Measurements from ENCODE around the gene FEN1.

FEN1 gene

GRCh38 chr11:61826930-61827570 lies 34.3 kb downstream of the FEN1 start:
- peak; percentile 91 for DNase-seq

- DNase-seq: peak; percentile 98
These were observed 35.1 kb downstream of the FEN1 start, which contains the start of gene FADS2 for GRCh38 chr11:61827571-61828378. FADS2 (plus strand) TSS chr11:61828300; CDS start chr11:61828391, 91 bp downstream.

- no peak for DNase-seq
These were observed 35.6 kb downstream of the FEN1 start for GRCh38 chr11:61828379-61828628.

GRCh38 chr11:61828629-61829407 lies 36.1 kb downstream of the FEN1 start:
- DNase-seq: peak; percentile 81

- no peak for DNase-seq
These were observed 37.1 kb downstream of the FEN1 start for GRCh38 chr11:61829806-61830205.

GRCh38 chr11:61830237-61831105 lies 37.8 kb downstream of the FEN1 start:
- no peak for DNase-seq

GRCh38 chr11:61832207-61832606 lies 39.5 kb downstream of the FEN1 start:
- DNase-seq: no peak

- no peak for DNase-seq
These were observed 40.0 kb downstream of the FEN1 start for GRCh38 chr11:61832754-61833153.

- no peak for DNase-seq
These were observed 40.8 kb downstream of the FEN1 start for GRCh38 chr11:61833471-61833870.

GRCh38 chr11:61833926-61834277 lies 41.2 kb downstream of the FEN1 start:
- no peak for DNase-seq

- peak; percentile 52 for DNase-seq
These were observed 41.8 kb downstream of the FEN1 start for GRCh38 chr11:61834278-61835048.

GRCh38 chr11:61836193-61836592 lies 43.5 kb downstream of the FEN1 start:
- DNase-seq: no peak

- DNase-seq: no peak
These were observed 44.8 kb downstream of the FEN1 start for GRCh38 chr11:61837411-61838005.

GRCh38 chr11:61838501-61838900 lies 45.8 kb downstream of the FEN1 start:
- DNase-seq: no peak

- DNase-seq: no peak
These were observed 46.2 kb downstream of the FEN1 start for GRCh38 chr11:61838921-61839320.

GRCh38 chr11:61839742-61840141 lies 47.0 kb downstream of the FEN1 start:
- no peak for DNase-seq

GRCh38 chr11:61840371-61840770 lies 47.7 kb downstream of the FEN1 start:
- DNase-seq: no peak

GRCh38 chr11:61841636-61842527 lies 49.2 kb downstream of the FEN1 start:
- no peak for DNase-seq

GRCh38 chr11:61842528-61842820 lies 49.8 kb downstream of the FEN1 start:
- no peak for DNase-seq

- no peak for DNase-seq
These were observed 52.3 kb downstream of the FEN1 start for GRCh38 chr11:61844909-61845565.
